Activated T-helper 1 cell treated with anti-CD3 and anti-CD28 coated beads, Interleukin-2, amount 50 U/mL, for 16 hours (primary cell): ENCODE measurements around the gene OPA3.
"Not testable (repeated sequence)": the region's sequence is repeated elsewhere in the genome, so short reads cannot be mapped to it uniquely, and the experiment has no call there.

Experiments
- DNase-seq, 2 donors: peaks; one replicate each; pipeline ENCODE4 v3.0.0-alpha.2; 2020; ENCODE audit warnings: low read depth in 1 of 2, low spot score in 1 of 2

OPA3 gene

DNA sequence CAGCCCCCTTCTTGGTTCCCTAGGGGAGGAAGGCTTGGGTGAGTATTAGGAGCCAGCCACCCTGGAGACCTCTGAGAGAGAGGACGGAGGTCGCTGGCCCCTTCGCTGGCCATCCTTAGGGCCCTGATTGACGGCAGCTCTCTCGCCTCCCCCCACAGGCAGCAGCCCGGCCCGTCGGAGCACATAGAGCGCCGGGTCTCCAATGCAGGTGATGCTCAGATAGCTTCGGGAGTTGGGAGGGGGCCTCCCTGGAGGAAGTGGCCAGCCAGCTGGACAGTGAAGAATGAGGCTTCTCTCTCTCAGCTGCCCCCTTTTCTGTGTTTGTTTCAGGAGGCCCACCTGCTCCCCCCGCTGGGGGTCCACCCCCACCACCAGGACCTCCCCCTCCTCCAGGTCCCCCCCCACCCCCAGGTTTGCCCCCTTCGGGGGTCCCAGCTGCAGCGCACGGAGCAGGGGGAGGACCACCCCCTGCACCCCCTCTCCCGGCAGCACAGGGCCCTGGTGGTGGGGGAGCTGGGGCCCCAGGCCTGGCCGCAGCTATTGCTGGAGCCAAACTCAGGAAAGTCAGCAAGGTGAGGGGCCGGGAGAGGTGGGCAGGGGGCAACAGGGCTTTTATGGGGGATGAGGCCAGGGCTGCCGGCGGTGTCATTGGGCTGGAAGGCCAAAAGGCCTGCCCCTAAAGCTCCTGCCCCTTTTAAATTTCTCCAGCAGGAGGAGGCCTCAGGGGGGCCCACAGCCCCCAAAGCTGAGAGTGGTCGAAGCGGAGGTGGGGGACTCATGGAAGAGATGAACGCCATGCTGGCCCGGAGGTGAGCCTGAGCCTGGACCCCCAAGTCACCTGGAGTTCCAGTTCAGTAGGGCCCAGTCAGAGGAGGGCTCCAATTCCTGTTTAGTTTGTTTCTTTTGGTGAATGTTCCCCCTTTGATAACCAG is 62.3 kb downstream of the OPA3 start:
- no peak for DNase-seq

- DNase-seq = no peak
These were observed 66.2 kb downstream of the OPA3 start for GRCh38 chr19:45518469-45518826.

DNA sequence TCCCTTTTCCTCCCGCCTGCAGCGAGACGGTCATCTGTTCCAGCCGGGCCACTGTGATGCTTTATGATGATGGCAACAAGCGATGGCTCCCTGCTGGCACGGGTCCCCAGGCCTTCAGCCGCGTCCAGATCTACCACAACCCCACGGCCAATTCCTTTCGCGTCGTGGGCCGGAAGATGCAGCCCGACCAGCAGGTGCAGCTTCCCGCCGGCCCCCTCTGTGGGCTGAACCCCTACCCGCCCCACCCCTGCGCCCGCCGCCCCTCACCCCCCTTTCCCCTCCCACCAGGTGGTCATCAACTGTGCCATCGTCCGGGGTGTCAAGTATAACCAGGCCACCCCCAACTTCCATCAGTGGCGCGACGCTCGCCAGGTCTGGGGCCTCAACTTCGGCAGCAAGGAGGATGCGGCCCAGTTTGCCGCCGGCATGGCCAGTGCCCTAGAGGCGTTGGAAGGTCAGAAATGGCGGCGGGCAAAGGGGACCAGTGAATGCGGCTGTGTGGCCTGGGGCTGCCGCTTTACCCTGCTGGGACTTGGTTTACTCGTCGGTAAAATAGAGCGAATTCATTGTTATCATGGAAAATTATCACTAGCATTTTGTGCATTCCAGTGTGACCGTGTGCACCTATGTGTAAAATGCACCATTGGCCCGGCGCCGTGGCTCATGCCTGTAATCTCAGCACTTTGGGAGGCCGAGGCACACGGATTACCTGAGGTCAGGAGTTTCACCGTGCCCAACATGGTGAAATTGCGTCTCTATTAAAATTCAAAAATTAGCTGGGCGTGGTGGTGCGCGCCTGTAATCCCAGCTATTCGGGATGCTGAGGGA is 66.7 kb downstream of the OPA3 start:
- no peak for DNase-seq

DNA sequence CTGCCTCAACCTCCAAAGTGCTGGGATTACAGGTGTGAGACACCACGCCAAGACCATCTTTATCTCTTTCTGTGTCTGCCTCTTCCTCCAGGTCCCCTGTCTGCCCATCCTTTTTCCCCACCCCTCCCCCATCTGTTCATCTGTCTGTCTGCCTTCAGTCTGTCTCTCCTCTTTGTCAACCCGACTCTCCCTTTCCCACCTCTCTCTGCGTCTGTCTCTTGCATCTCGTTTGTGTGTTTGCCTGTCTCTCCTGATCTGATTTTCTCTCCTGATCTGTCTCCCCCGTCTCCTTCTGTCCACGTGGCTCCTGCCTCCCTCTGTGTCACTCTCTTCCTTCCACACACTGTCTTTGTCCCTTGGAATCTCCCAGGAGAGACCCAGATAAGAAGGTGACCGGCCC is 67.4 kb downstream of the OPA3 start:
- DNase-seq = no peak

GRCh38 chr19:45515807-45516401 is 68.7 kb downstream of the OPA3 start:
- DNase-seq = no peak

DNA sequence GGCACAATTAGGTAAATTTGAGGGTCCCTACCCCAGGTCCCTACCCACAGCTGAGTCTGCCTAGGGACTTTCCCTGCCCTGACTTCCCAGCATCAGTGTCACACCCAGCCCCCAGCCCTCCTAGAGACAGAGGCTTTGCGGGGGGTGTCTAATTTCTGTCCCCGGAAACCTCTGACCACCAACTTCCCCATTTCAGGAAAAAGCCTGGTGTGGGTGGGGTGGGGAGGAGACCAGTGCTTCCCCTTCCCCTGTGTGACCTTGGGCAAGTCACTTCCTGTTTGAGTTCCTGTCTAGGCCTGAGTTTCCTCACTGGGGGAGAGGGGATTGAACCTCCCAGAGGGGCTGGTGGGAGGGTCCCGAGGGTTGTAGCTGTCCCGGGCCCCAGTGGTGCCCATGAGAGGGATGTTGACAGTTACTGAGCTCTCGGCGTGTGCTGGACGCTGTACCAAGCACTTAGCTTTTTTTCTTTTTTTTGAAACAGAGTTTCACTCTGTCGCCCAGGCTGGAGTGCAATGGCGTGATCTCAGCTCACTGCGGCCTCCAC is 69.4 kb downstream of the OPA3 start:
- no peak for DNase-seq

- DNase-seq = no peak
These were observed 70.1 kb downstream of the OPA3 start for GRCh38 chr19:45514376-45515051.

DNA sequence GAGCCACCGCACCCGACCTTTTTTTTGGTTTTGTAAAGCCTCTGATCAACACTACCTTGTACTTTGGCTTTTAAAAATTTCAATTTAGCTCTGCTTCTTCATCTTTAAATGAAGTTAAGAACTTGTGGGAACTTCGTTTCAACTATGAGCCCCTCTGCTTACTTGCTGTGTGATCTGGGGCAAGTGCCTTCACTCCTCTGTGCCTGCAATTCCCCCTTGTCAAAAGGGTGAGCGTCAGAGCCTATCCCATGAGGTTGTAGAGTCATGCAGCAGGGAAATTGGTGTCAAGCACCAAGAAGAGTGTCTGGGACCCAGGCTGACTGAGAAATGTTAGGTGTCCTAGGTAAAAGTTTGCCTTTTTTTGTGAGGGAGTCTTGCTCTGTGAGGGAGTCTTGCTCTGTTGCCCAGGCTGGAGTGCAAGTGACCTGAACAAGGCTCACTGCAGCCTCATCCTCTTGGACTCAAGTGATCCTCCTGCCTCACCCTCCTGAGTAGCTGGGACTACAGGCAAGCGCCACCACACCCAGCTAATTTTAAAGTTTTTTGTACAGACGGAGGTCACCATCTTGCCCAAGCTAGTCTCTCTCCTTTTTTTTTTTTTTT is 71.6 kb downstream of the OPA3 start:
- no peak for DNase-seq

DNA sequence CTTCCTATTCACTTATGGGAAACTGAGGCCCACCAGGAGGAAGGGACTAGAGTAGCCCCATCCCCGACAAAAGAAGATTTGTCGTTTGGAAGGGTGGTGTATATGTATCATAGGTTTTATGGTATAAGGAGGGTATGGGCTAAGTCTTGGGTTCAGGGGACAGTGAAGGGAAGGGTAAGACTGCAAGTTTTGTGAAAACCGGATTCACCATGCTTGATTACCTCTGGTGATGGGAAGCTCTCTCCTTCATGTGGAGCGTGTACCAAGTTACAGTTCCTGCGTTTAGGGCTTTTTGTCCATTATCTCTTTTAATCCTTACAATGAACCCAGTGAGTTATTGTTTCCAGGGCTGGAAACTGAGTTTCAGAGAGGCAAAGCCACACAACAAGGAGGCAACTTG is 73.5 kb downstream of the OPA3 start:
- no peak for DNase-seq

GRCh38 chr19:45510352-45510751 is 74.2 kb downstream of the OPA3 start:
- not testable (repeated sequence) for DNase-seq

GRCh38 chr19:45509692-45510015 is 74.9 kb downstream of the OPA3 start:
- DNase-seq = no peak

DNA sequence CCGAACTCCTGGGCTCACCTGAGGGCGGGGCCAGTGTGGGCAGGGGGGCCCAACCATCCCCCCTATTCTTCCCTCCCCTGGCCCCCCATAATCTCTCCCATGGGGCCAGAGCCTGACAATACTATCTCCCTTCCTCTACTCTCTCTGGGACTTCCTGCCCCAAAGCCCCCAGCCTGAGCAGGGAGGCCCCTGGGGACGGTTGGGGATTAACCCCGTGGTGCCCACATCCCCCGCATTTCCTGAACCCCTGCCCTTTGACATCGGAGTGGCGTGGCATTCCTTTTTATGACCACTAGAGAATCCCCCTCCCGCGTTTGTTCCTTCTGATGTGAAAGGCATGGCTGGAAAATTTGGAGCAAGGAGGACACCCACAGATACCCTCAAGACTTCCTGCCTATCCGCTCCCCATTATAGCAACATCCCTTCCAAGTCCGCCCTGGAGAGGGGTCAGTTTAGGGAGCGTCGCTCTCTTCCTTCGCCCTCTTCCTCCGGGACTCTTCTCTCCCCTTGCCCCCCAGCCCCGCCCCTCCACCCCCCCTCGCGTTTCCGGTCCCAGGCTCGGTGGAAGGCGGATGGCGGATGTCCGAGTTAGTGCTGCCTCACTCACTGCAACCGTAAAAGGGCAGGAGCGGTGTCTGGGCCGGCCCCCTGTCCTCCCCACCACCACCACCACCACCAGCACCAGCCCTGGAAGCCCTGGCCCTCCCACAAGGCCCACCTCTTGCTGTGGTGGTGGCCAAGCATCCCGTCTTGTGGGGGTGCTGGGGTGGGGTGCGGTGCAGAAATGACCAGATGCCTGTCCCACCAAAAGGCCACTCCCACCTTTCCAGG is 75.5 kb downstream of the OPA3 start:
- no peak for DNase-seq

GRCh38 chr19:45508417-45508860 is 76.2 kb downstream of the OPA3 start:
- peak in 1 of 2 donors; percentile 29 for DNase-seq

DNA sequence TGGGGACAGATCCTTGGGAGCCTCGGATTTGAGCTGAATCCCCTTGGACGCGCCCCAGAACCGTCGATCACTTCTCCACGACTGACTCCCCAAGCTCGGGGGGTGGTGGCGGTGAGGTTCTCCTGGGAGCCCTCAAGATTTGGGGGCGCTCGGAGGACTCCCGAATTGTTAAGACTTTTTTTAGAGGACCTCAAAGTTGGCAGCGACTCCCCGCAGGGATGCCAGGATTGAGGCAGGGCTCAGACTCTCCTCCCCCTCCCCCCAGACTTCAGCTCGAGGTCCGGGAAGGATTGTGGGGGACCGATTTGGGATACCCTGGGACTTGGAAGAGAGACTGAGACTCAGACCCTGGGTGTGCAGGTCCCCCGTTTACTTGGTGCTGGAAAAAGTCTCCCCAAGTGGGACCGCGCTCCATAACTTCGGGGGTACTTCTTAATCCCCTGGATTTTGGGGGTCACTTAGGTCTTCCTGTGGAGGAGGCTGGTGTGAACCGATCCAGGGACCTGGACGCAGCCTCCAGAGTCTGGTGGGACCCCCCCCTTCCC is 76.7 kb downstream of the OPA3 start:
- no peak for DNase-seq

DNA sequence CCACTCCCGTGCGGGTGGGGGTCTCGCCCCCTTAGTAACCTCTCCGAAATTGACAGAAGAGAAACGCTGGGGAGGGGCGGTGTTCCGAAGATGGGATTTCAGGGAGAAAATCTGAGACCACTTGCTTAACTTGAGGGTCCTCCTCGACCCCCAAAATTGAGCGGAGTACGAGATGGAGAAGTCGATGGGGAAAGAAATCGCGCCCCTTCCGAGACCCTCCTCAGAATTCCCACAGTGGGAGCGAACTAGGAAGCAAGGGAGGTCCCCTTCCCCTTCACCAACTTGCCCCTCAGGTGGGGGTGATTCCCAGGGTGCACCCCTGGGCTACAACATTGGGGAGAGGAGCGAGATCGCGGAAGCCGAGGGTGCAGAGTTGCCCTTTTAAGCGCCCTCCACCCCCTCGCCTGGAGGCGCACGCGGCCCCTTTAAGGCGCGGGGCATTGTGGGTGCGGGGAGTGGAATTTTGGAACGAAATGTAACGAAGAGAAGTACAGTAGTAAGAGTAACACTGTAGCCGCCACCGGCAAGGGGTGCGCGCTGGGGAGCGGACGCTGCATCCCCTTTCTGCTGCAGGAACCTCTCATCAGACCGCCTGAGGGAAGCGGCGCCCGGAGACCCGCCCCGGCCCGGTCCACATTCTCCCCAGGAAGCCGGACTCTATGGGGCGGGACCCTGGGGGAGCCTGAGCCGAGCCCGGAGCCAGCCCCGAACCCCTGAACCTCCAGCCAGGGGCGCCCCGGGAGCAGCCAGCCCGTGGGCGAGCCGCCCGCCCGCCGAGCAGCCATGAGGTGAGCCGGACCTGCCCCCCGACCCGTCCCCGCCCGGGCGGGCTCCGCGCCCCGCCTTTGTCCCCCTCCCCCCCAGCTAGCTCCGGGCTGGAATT is 77.4 kb downstream of the OPA3 start, which contains the start of gene VASP:
TSS of gene VASP (plus strand) at position 491 of the 883 bp plus-strand sequence. CDS start at position 784, 293 bp downstream.
- peak; percentile 86 to 89 for DNase-seq

DNA sequence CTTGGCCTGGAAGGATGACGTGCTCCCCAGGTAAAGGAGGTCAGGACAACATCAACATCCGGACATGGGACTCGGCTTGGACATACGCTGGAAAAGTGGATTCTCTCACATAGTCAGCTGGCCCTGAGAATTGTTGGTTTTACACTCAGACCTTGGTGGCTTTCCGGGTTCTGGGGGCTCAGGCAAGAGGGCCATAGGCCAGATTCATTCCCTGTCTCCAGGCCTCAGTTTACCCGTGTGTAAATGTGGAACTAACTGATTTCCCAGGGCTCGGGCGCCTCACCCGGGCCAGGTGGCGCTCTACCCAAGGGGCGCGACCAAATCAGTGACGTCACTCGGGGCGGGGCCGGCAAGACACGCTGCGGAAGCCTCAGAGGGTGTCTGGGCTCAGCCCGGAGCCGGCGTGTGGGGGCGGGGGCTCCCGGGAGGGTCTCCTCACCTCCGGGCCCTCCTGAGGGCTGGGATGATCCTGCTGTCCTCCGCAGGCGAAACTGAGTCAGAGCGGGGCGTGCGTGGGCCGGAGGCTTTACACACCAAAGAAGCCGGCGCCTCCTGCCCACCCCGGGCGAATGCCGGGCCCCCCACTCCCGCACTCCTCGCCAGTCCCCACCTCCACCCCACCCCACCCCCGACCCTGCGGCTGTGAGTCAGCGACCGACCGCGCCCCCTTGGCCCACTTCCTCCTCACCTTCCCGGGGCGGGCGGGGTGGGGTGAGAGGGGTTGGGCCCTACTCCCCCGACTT is 78.2 kb downstream of the OPA3 start:
- peak; percentile 97 to 99 for DNase-seq

GRCh38 chr19:45505996-45506245 is 78.7 kb downstream of the OPA3 start:
- DNase-seq = no peak
